Chondrocyte (in vitro differentiated cells): ENCODE data around the gene MRE11. TPM values are rescaled to one million over a fixed set of nuclear protein-coding genes. Genes with fewer than 3 reads are reported as not detected.
A peak's percentile ranks its signal among the peaks of the same experiment; 100 is the strongest.

Experiments
- DNase-seq: peaks from one replicate; pipeline ENCODE4 v3.0.0; 2021; ENCODE audit warnings: mixed read lengths, low spot score
- H3K27ac Mint-ChIP-seq: one replicate; pipeline ENCODE4 v1.8.0; 2021; ENCODE audit warnings: mild to moderate bottlenecking, moderate library complexity, mixed read lengths; ENCODE audit not compliant: unreplicated experiment
- H3K27me3 Mint-ChIP-seq: 2 replicates; pipeline ENCODE4 v1.8.0; 2021; ENCODE audit warnings: low read depth, mixed read lengths
- H3K36me3 Mint-ChIP-seq: 2 replicates; pipeline ENCODE4 v1.8.0; 2021; ENCODE audit warnings: low read depth, mixed read lengths
- H3K4me1 Mint-ChIP-seq: 2 replicates; pipeline ENCODE4 v1.8.0; 2021; ENCODE audit warnings: low read depth, mild to moderate bottlenecking, mixed read lengths
- H3K4me3 Mint-ChIP-seq: one replicate; pipeline ENCODE4 v1.8.0; 2021; ENCODE audit warnings: mild to moderate bottlenecking, moderate library complexity, mixed read lengths; ENCODE audit not compliant: unreplicated experiment
- H3K9me3 Mint-ChIP-seq: 2 replicates; pipeline ENCODE4 v1.8.0; 2021; ENCODE audit warnings: low read depth, mixed read lengths
- CTCF ChIP-seq: fragments of 200-600 bp; sonication (generic); IDR thresholded peaks from 2 replicates; pipeline ENCODE4 v1.5.0; 2021; ENCODE audit warnings: antibody characterized with exemption, mild to moderate bottlenecking, moderate library complexity
- total RNA-seq: library from RNA; stranded (reverse); gene quantifications from 3 replicates; pipeline ENCODE4 v1.2.1, GENCODE V29; 2021

Gene MRE11
- total RNA-seq, 1 donor from 2014 or later, result 13.7 TPM

- no peak overlapping the region for H3K4me3 Mint-ChIP-seq
- no peak for DNase-seq
- H3K36me3 Mint-ChIP-seq, result peaks cover 5% of the 10 kb centered on the region
- peaks cover 8% of the 10 kb centered on the region for H3K27me3 Mint-ChIP-seq
- peaks cover 12% of the 10 kb centered on the region for H3K4me1 Mint-ChIP-seq
- H3K27ac Mint-ChIP-seq, result no peak overlapping the region
- TF ChIP-seq CTCF, result no peak
- H3K9me3 Mint-ChIP-seq, result peaks cover 23% of the 10 kb centered on the region
Observed at GRCh38 chr11:94405062-94405833, 88.4 kb downstream of the MRE11 start.

- no peak for DNase-seq
- Mint-ChIP-seq H3K4me1 (peaks cover 13% of the 10 kb centered on the region), H3K9me3 (peaks cover 3% of the 10 kb centered on the region), H3K4me3 (no peak overlapping the region), H3K27me3 (peaks cover 28% of the 10 kb centered on the region), H3K36me3 (peaks cover 1% of the 10 kb centered on the region), H3K27ac (no peak overlapping the region)
- TF ChIP-seq CTCF, result no peak
Observed at GRCh38 chr11:94402355-94402754, 91.3 kb downstream of the MRE11 start.

- no peak for DNase-seq
- no peak for TF ChIP-seq CTCF
- no peaks in the 10 kb centered on the region for H3K9me3 Mint-ChIP-seq
Observed at GRCh38 chr11:94401773-94402265, 91.8 kb downstream of the MRE11 start.

GRCh38 chr11:94400839-94401772 is 92.5 kb downstream of the MRE11 start, which contains the start of gene GPR83:
TSS of gene GPR83 (minus strand) at chr11:94401419. CDS start at chr11:94401247, 172 bp downstream.
- Mint-ChIP-seq H3K27me3 (peaks cover 28% of the 10 kb centered on the region), H3K4me1 (peaks cover 13% of the 10 kb centered on the region), H3K27ac (no peak within 1 kb of the TSS), H3K4me3 (peak within 1 kb of the TSS; percentile 79), H3K9me3 (no peaks in the 10 kb centered on the region), H3K36me3 (no peaks in the 10 kb centered on the region)
- no peak for DNase-seq
- peak; percentile 29 for TF ChIP-seq CTCF

More at GRCh38 chr11:94401773-94402265, 91.8 kb downstream of the MRE11 start:
- Mint-ChIP-seq H3K27ac (no peak overlapping the region), H3K4me3 (peak overlapping the region; percentile 55), H3K4me1 (peaks cover 13% of the 10 kb centered on the region), H3K27me3 (peaks cover 28% of the 10 kb centered on the region), H3K36me3 (no peaks in the 10 kb centered on the region)

GRCh38 chr11:94400457-94400838 is 93.2 kb downstream of the MRE11 start:
- H3K4me3 Mint-ChIP-seq, result peak overlapping the region; percentile 79
- TF ChIP-seq CTCF, result no peak
- H3K9me3 Mint-ChIP-seq, result no peaks in the 10 kb centered on the region
- peaks cover 13% of the 10 kb centered on the region for H3K4me1 Mint-ChIP-seq
- H3K27ac Mint-ChIP-seq, result no peak overlapping the region
- no peak for DNase-seq
- H3K36me3 Mint-ChIP-seq, result no peaks in the 10 kb centered on the region
- H3K27me3 Mint-ChIP-seq, result peaks cover 28% of the 10 kb centered on the region
